Lower leg skin (tissue), 3 donors: ENCODE measurements around the gene TCF7L2.

Source experiments
- POLR2A ChIP-seq, 2 donors: fragments of 450-650 bp; IDR thresholded peaks; one replicate each; pipeline ENCODE4 v1.6.1; 2016 to 2017; ENCODE audit warnings: antibody characterized with exemption in 2 of 2, mild to moderate bottlenecking in 1 of 2, moderate library complexity in 1 of 2
- TF ChIP-seq, protein P1 (sequence below), 3 donors: fragments of 450-650 bp; IDR thresholded peaks; one replicate each; pipeline ENCODE4 v1.5.1; 2016; ENCODE audit warnings: antibody characterized with exemption in 3 of 3, mild to moderate bottlenecking in 3 of 3, moderate library complexity in 2 of 3

DNA sequence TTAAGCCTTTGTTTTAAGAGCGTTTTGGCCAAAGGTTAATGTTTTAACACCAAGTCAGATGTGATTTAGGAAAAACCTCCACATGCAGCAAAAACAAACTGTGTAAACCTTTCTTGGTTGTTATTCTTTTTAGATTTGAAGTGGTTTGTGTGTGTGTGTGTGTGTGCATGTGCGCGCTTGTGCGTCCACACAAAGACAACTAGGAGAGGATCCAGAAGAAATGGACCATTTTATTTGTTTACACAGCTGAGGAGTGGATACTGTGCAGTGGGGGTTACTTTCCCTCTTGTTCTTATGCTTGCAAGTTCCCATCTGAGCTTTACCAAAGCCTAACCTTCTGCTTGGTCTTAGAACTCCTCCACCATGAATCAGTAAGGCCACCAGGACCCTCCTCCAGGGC lies 20.0 kb downstream of the TCF7L2 start:
- TF ChIP-seq, protein P1, sequence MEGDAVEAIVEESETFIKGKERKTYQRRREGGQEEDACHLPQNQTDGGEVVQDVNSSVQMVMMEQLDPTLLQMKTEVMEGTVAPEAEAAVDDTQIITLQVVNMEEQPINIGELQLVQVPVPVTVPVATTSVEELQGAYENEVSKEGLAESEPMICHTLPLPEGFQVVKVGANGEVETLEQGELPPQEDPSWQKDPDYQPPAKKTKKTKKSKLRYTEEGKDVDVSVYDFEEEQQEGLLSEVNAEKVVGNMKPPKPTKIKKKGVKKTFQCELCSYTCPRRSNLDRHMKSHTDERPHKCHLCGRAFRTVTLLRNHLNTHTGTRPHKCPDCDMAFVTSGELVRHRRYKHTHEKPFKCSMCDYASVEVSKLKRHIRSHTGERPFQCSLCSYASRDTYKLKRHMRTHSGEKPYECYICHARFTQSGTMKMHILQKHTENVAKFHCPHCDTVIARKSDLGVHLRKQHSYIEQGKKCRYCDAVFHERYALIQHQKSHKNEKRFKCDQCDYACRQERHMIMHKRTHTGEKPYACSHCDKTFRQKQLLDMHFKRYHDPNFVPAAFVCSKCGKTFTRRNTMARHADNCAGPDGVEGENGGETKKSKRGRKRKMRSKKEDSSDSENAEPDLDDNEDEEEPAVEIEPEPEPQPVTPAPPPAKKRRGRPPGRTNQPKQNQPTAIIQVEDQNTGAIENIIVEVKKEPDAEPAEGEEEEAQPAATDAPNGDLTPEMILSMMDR (IDR thresholded peaks at IDR 0.05): no peak
- TF ChIP-seq POLR2A (IDR thresholded peaks at IDR 0.05): no peak
